ENCODE data around the gene FANCC. TPM values are rescaled to one million over a fixed set of nuclear protein-coding genes. Genes with fewer than 3 reads are reported as not detected.

The FANCC gene
- total and polyA plus RNA-seq, 2 of the 8 experiments (the other 6 are each of a cell fraction or from before 2014, with no cell fraction given): 7.8 to 15.2 TPM

DNA sequence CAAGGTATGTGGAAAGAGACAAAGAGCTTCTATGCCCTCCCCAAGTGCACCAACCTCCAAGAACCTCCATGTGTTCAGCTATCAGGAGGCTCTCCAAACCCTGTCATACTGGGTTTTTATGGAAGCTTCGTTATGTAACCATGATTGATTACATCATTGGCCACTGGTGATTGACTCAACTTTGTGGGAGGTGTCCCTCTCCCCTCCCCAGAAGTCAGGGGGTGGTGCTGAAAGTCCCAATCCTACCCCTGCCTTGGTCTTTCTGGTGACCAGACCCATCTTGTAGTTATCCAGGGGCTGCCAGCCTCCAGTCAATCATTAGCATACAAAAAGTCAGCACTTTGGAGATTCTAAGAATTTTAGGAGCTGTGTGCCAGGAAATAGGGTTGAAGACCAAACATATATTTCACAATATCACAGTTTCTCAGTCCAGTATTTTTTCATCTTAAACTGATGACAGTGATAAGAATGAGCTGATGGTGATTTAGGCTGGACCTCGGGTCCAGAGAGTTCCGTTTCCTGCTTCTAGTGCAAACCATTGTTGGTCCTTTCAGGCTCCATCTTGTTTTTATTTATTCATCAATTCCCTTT, 27.3 kb upstream of the FANCC start:
- Histone ChIP-seq H3K79me2 (ENCODE audit: control insufficient read depth in 1 of 2, insufficient read depth in 2 of 2, low read length in 2 of 2) (no peaks in the 10 kb centered on the region), H3K36me3 (ENCODE audit: control insufficient read depth in 2 of 4, insufficient read depth in 4 of 4, low read length in 3 of 4) (no peaks in the 10 kb centered on the region), H3K23me2 (ENCODE audit: low read depth, low read length) (peaks cover 10% of the 10 kb centered on the region), H3K18ac (ENCODE audit: extremely low read depth, low read length) (no peak overlapping the region), H3K56ac (replicated peaks; ENCODE audit: insufficient read length, low read depth, low read length) (no peak overlapping the region), H3K23ac (ENCODE audit: insufficient read length) (no peak overlapping the region), H2AFZ (ENCODE audit: low read length) (no peak overlapping the region), H3K79me1 (ENCODE audit: low read depth, low read length) (no peaks in the 10 kb centered on the region), H4K20me1 (replicated peaks in 1 of 2; ENCODE audit: control insufficient read depth in 1 of 2, insufficient read depth in 2 of 2, low read length in 2 of 2) (no peaks in the 10 kb centered on the region), H4K5ac (ENCODE audit: insufficient read length, low read depth, low read length) (no peak overlapping the region), H2AK5ac (ENCODE audit: low read depth, low read length) (no peak overlapping the region), H3K9ac (replicated peaks in 1 of 4; ENCODE audit: extremely low read depth in 1 of 4, low read depth in 3 of 4, low read length in 3 of 4) (no peak overlapping the region), H3K4me1 (replicated peaks in 1 of 4; ENCODE audit: control insufficient read depth in 3 of 4, insufficient read depth in 4 of 4, low read length in 3 of 4) (peaks cover 0 to 3% (median 1%) of the 10 kb centered on the region in 4 experiments; a peak in 4 of 7 replicates), H2BK20ac (ENCODE audit: low read length) (no peak overlapping the region), H3K4me2 (ENCODE audit: insufficient read depth in 1 of 2, low read depth in 2 of 2, low read length in 2 of 2) (no peak overlapping the region), H3K4me3 (ENCODE audit: extremely low read depth in 1 of 4, insufficient read depth in 2 of 4, low read depth in 3 of 4, low read length in 4 of 4) (no peak overlapping the region), H3K14ac (ENCODE audit: insufficient read length) (no peak overlapping the region), H3K27ac (ENCODE audit: low read depth, low read length) (no peak overlapping the region), H2BK12ac (ENCODE audit: low read depth, low read length) (no peak overlapping the region), H3K4ac (replicated peaks; ENCODE audit: insufficient read length, low read depth, low read length) (no peak overlapping the region), H4K8ac (ENCODE audit: extremely low read depth, insufficient read depth, low read length) (no peak overlapping the region), H2BK15ac (ENCODE audit: low read length) (no peak overlapping the region), H2BK5ac (ENCODE audit: low read depth, low read length) (no peak overlapping the region), H2BK120ac (replicated peaks; ENCODE audit: low read depth, low read length) (no peak overlapping the region), H4K91ac (replicated peaks; ENCODE audit: insufficient read length, low read length) (no peak overlapping the region), H3K27me3 (replicated peaks in 1 of 4; ENCODE audit: control insufficient read depth in 3 of 4, extremely low read depth in 1 of 4, insufficient read depth in 3 of 4, low read length in 3 of 4) (peaks cover 5 to 20% (median 19%) of the 10 kb centered on the region in 4 experiments; a peak in 6 of 7 replicates), H3K9me3 (ENCODE audit: insufficient read depth in 2 of 2, low read depth in 1 of 2, low read length in 1 of 2) (no peaks in the 10 kb centered on the region)
- 89% methylated on average over 3 of the region's 3 CpGs; no CpG with 5 or more reads in 1 of the 2 experiments for WGBS, 2 experiments (ENCODE audit: extremely low coverage in 1 of 2, insufficient coverage in 1 of 2, insufficient read length in 1 of 2, insufficient replicate concordance in 2 of 2, low coverage in 1 of 2, low lambda C conversion rate in 2 of 2, missing lambda C conversion rate in 1 of 2)
- POLR2A ChIA-PET (ENCODE audit: partially characterized antibody): no interaction called here
- TF ChIP-seq RNF2 (IDR thresholded peaks at IDR 0.05; ENCODE audit: borderline replicate concordance, low read depth, low read length, missing control alignments, poor library complexity, severe bottlenecking) (no peak), JUND (IDR thresholded peaks at IDR 0.05; ENCODE audit: low read length) (no peak), POLR2A (IDR thresholded peaks at IDR 0.05; ENCODE audit: control extremely low read depth in 1 of 2, low read depth in 2 of 2, low read length in 2 of 2) (no peak), POU5F1 (IDR thresholded peaks at IDR 0.05; ENCODE audit: low read depth, low read length) (no peak)
- TF ChIP-seq, protein P1, sequence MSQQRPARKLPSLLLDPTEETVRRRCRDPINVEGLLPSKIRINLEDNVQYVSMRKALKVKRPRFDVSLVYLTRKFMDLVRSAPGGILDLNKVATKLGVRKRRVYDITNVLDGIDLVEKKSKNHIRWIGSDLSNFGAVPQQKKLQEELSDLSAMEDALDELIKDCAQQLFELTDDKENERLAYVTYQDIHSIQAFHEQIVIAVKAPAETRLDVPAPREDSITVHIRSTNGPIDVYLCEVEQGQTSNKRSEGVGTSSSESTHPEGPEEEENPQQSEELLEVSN (IDR thresholded peaks at IDR 0.05): no peak
- no peak for FAIRE-seq
- DNase-seq (ENCODE audit: low read depth in 1 of 2, low spot score in 2 of 2): no peak
- CTCF ChIA-PET (ENCODE audit: partially characterized antibody): interaction anchor here (0.5 to 3.4 kb wide), 3 partner anchors 9 to 623 kb away, joined by 3 to 26 read pairs (median 3); no protein-coding TSS in a partner anchor
